ENCODE results near the gene STRN3.

STRN3 gene

DNA sequence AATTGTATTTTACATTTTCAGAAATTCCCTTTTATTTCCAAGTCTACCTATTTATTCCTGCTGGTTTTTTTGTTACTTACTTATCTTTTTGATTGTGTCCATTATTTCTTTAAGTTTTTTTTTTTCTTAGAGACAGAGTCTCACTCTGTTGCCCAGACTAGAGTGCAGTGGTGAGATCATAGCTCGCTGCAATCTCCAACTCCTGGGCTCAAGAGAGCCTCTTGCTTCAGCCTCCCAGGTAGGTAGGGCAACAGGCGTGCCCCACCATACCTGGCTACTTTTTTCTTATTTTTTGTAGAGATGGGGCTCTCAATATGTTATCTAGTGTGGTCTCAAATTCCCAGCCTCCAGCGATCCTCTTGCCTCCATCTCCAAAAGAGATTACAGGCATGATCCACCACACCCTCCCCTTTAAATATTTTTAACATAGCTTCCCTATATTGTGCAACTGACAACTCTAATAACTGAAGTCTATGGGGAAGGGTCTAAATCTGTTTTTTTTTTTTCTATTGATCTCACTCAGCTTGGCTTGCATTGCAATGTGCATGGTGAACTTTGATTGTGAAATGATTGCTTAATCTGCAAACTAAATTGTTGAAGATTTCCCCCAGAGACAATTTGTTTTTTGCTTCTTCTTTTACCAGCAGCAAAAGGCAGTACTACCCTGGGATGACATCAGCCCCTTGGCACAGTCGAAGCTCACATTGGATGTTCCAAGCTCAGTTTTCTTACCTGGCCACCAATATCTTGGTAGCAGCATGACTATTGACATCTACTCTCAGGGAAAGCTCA is 177.5 kb downstream of the STRN3 start:
- Mint-ChIP-seq H3K4me3 (no peak overlapping the region), H3K4me1 (no peaks in the 10 kb centered on the region), H3K27me3 (peaks cover 74% of the 10 kb centered on the region), H3K36me3 (ENCODE audit: insufficient read depth) (no peaks in the 10 kb centered on the region), H3K9me3 (no peaks in the 10 kb centered on the region), H3K27ac (ENCODE audit: low read depth) (no peak overlapping the region)
- DNase-seq (ENCODE audit: low spot score in 2 of 2) (no peak), ATAC-seq (replicated peaks; ENCODE audit: extremely low read depth, poor library complexity, severe bottlenecking) (no peak)
